Raji (cell line): ENCODE data around the gene RPN1.

Source experiments
- POLR2A ChIP-seq: IDR thresholded peaks from 2 replicates; pipeline ENCODE4 v1.6.1; 2011; ENCODE audit warnings: low read depth, low read length, control low read depth; ENCODE audit not compliant: insufficient read depth

The RPN1 gene

GRCh38 chr3:128575777-128576176 lies 74.8 kb downstream of the RPN1 start:
- no peak for TF ChIP-seq POLR2A

GRCh38 chr3:128573707-128574162 lies 76.9 kb downstream of the RPN1 start:
- TF ChIP-seq POLR2A = no peak

GRCh38 chr3:128573160-128573559 lies 77.5 kb downstream of the RPN1 start:
- no peak for TF ChIP-seq POLR2A

- TF ChIP-seq POLR2A = no peak
Observed at GRCh38 chr3:128572644-128573105, 77.9 kb downstream of the RPN1 start.

- no peak for TF ChIP-seq POLR2A
Observed at GRCh38 chr3:128572013-128572412, 78.6 kb downstream of the RPN1 start.
